HL-60 (cell line): Measurements from ENCODE around the gene CYP2U1.

Experiments
- CTCF ChIP-seq: IDR thresholded peaks from one replicate; pipeline ENCODE4 v1.5.1; 2011; ENCODE audit warnings: low read length, control low read depth, inconsistent platforms; ENCODE audit not compliant: insufficient read depth
- REST ChIP-seq: IDR thresholded peaks from 2 replicates; pipeline ENCODE4 v1.6.1; 2012; ENCODE audit warnings: low read depth; ENCODE audit not compliant: insufficient replicate concordance

GRCh38 chr4:107896646-107897045 is 34.7 kb upstream of the CYP2U1 start:
- TF ChIP-seq CTCF, result no peak
- no peak for TF ChIP-seq REST
